ENCODE measurements around the gene ATAT1.

- no peak for TF ChIP-seq CTCF (IDR thresholded peaks at IDR 0.05; ENCODE audit: insufficient read depth, low read length, poor library complexity, severe bottlenecking)
- TF ChIP-seq EZH2phosphoT487 (conservative IDR thresholded peaks at IDR 0.05; ENCODE audit: low read length): no peak
These were observed 9.2 kb downstream of the ATAT1 start for GRCh38 chr6:30635834-30636233.

Measured in SU-DHL-6 (cell line).